ENCODE measurements around the gene PYCR2. TPM values are rescaled to one million over a fixed set of nuclear protein-coding genes. Genes with fewer than 3 reads are reported as not detected.

Gene PYCR2
- total and polyA plus RNA-seq, 2 of the 8 experiments (the other 6 are each of a cell fraction or from before 2014, with no cell fraction given), result 79.3 to 84.6 TPM

- FAIRE-seq (no peak), DNase-seq (ENCODE audit: low read depth in 1 of 2, low spot score in 2 of 2) (no peak)
- no peak overlapping the region for H3K23ac ChIP-seq (ENCODE audit: insufficient read length)
- H2BK15ac ChIP-seq (ENCODE audit: low read length), result no peak overlapping the region; the same call in 1 of the 2 replicates
- H3K18ac ChIP-seq (ENCODE audit: extremely low read depth, low read length), result no peak overlapping the region
- no peak overlapping the region for H3K9ac ChIP-seq (replicated peaks in 1 of 4; ENCODE audit: extremely low read depth in 1 of 4, low read depth in 3 of 4, low read length in 3 of 4)
- no peak overlapping the region for H3K14ac ChIP-seq (ENCODE audit: insufficient read length)
- no peak overlapping the region for H2BK12ac ChIP-seq (ENCODE audit: low read depth, low read length)
- no peak overlapping the region for H4K8ac ChIP-seq (ENCODE audit: extremely low read depth, insufficient read depth, low read length)
- no peak overlapping the region for H3K56ac ChIP-seq (replicated peaks; ENCODE audit: insufficient read length, low read depth, low read length)
- no peaks in the 10 kb centered on the region for H3K23me2 ChIP-seq (ENCODE audit: low read depth, low read length)
- H3K9me3 ChIP-seq (ENCODE audit: insufficient read depth in 2 of 2, low read depth in 1 of 2, low read length in 1 of 2), result no peaks in the 10 kb centered on the region
- H3K79me2 ChIP-seq (ENCODE audit: control insufficient read depth in 1 of 2, insufficient read depth in 2 of 2, low read length in 2 of 2), result no peaks in the 10 kb centered on the region
- peaks cover 0 to 11% (median 10%) of the 10 kb centered on the region in 4 experiments; a peak in 6 of 7 replicates for H3K4me1 ChIP-seq (replicated peaks in 1 of 4; ENCODE audit: control insufficient read depth in 3 of 4, insufficient read depth in 4 of 4, low read length in 3 of 4)
- no peak overlapping the region for H4K5ac ChIP-seq (ENCODE audit: insufficient read length, low read depth, low read length)
- no peak overlapping the region for H2BK20ac ChIP-seq (ENCODE audit: low read length)
- no peak overlapping the region for H3K4ac ChIP-seq (replicated peaks; ENCODE audit: insufficient read length, low read depth, low read length)
- no peak overlapping the region for H2BK120ac ChIP-seq (replicated peaks; ENCODE audit: low read depth, low read length)
- H4K20me1 ChIP-seq (replicated peaks in 1 of 2; ENCODE audit: control insufficient read depth in 1 of 2, insufficient read depth in 2 of 2, low read length in 2 of 2), result no peaks in the 10 kb centered on the region
- H3K4me2 ChIP-seq (ENCODE audit: insufficient read depth in 1 of 2, low read depth in 2 of 2, low read length in 2 of 2), result no peak overlapping the region
- no peak overlapping the region for H3K27ac ChIP-seq (ENCODE audit: low read depth, low read length)
- ChIA-PET CTCF (ENCODE audit: partially characterized antibody) (interaction anchor here (1.1 to 18.7 kb wide), 3 partner anchors 20 to 143 kb away, joined by 3 to 406 read pairs (median 4); partner anchors contain the start of genes LEFTY1 and TMEM63A), POLR2A (ENCODE audit: partially characterized antibody) (interaction anchor here (0.7 to 3.4 kb wide), 3 partner anchors 15 to 23 kb away, joined by 4 to 22 read pairs (median 5); no protein-coding TSS in a partner anchor)
- WGBS, 2 experiments (ENCODE audit: extremely low coverage in 1 of 2, insufficient coverage in 1 of 2, insufficient read length in 1 of 2, insufficient replicate concordance in 2 of 2, low coverage in 1 of 2, low lambda C conversion rate in 2 of 2, missing lambda C conversion rate in 1 of 2), result 90% methylated on average over 4 of the region's 4 CpGs; no CpG with 5 or more reads in 1 of the 2 experiments
- H3K4me3 ChIP-seq (ENCODE audit: extremely low read depth in 1 of 4, insufficient read depth in 2 of 4, low read depth in 3 of 4, low read length in 4 of 4), result no peak overlapping the region
- H3K79me1 ChIP-seq (ENCODE audit: low read depth, low read length), result no peaks in the 10 kb centered on the region
- no peak overlapping the region for H2AK5ac ChIP-seq (ENCODE audit: low read depth, low read length)
- no peaks in the 10 kb centered on the region for H3K27me3 ChIP-seq (replicated peaks in 1 of 4; ENCODE audit: control insufficient read depth in 3 of 4, extremely low read depth in 1 of 4, insufficient read depth in 3 of 4, low read length in 3 of 4)
- H2AFZ ChIP-seq (ENCODE audit: low read length), result no peak overlapping the region
- no peak overlapping the region for H2BK5ac ChIP-seq (ENCODE audit: low read depth, low read length)
- H4K91ac ChIP-seq (replicated peaks; ENCODE audit: insufficient read length, low read length), result no peak overlapping the region
- no peak for TF ChIP-seq SUZ12 (IDR thresholded peaks at IDR 0.05; ENCODE audit: low read length)
- TF ChIP-seq KDM1A (IDR thresholded peaks at IDR 0.05; ENCODE audit: borderline replicate concordance, low read length), result peak; percentile 65; the same call in 1 of the 2 replicates
- H3K36me3 ChIP-seq (ENCODE audit: control insufficient read depth in 2 of 4, insufficient read depth in 4 of 4, low read length in 3 of 4), result no peaks in the 10 kb centered on the region
Measured at GRCh38 chr1:225903623-225904022, 20.4 kb downstream of the PYCR2 start.
